H1 (cell line): ENCODE data around the gene MMP15. TPM values are rescaled to one million over a fixed set of nuclear protein-coding genes. Genes with fewer than 3 reads are reported as not detected.

Source experiments
- BCL11A ChIP-seq, 2 experiments: IDR thresholded peaks; one replicate each; pipeline ENCODE4 v1.6.1; 2011; ENCODE audit warnings: low read depth in 2 of 2, low read length in 2 of 2, mild to moderate bottlenecking in 2 of 2
- CTBP2 ChIP-seq: IDR thresholded peaks from 2 replicates; pipeline ENCODE4 v1.7.0; 2011; ENCODE audit warnings: borderline replicate concordance, mild to moderate bottlenecking, moderate library complexity, mixed read lengths, low read length; ENCODE audit not compliant: insufficient read depth, insufficient read length
- POLR2A ChIP-seq, 2 experiments: IDR thresholded peaks; 1 replicate in 1 of 2; 2 replicates in 1 of 2; pipeline ENCODE4 v1.6.1; 2011; ENCODE audit warnings: low read depth in 2 of 2, low read length in 2 of 2, mild to moderate bottlenecking in 2 of 2; ENCODE audit errors: control extremely low read depth in 1 of 2
- SRF ChIP-seq: IDR thresholded peaks from 2 replicates; pipeline ENCODE4 v1.6.1; 2011; ENCODE audit warnings: mild to moderate bottlenecking, low read depth, low read length, moderate library complexity
- ZNF274 ChIP-seq: IDR thresholded peaks from 2 replicates; pipeline ENCODE4 v1.7.0; 2012; ENCODE audit warnings: low read length, borderline replicate concordance; ENCODE audit errors: extremely low read depth
- polyA plus RNA-seq, 7 experiments: library from polyadenylated mRNA; depleted of rRNA in 3 of 7; stranded (reverse) in 5 of 7; unstranded in 2 of 7; fragments of >200 nt in 5 of 7; fragments of 200-250 nt in 2 of 7; gene quantifications; 1 replicate in 5 of 7; 2 replicates in 1 of 7; 4 replicates in 1 of 7; pipeline versions ENCODE4 v1.2.1 to v1.2.3, GENCODE V29; 2011 to 2013; ENCODE audit warnings: missing spikeins in 2 of 7, mixed read lengths in 2 of 7
- total RNA-seq: library from RNA; stranded (reverse); fragmentation: NEBNext Ultra II Directional; extraction: Animal tissue kit (Norgen Biotek cat#: 25700); gene quantifications from 2 replicates; pipeline ENCODE4 v1.2.1, GENCODE V29; 2021
- TF ChIP-seq, protein P1 (sequence below): IDR thresholded peaks from 2 replicates; pipeline ENCODE4 v1.6.1; 2012; ENCODE audit warnings: inconsistent platforms

The MMP15 gene
- total and polyA plus RNA-seq, 2 of the 8 experiments (the other 6 are each of a cell fraction or from before 2014, with no cell fraction given) = 38.5 to 42.2 TPM

DNA sequence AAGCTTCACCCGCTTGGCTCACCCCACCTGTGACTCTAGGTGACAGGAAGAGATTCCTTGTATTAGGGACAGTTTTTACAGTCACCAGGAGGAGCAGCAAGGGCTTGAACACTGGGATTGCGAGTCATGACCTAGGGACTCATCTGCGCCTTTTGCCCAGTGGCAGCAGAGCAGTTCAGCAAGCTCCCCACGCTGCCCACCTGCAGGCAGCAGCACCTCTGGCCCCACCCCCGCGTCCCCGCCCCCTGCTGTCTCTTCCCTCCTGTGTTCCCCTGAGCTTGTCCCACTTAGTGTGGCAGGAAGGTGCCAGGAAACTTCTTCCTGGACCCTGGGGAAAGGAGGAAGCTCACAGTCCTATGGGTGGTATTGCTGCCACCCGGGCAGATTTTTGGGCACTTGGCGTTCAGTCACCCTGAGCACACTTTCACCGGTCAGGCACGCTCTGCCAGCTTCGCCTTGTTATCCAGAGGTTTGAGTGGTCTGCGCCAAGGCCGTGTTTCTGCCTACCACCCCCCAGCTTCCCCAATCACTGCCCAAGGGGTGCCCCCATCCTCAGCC is 8.7 kb downstream of the MMP15 start (continued):
- no peak for TF ChIP-seq SRF
- no peak for TF ChIP-seq CTBP2
- TF ChIP-seq, protein P1, sequence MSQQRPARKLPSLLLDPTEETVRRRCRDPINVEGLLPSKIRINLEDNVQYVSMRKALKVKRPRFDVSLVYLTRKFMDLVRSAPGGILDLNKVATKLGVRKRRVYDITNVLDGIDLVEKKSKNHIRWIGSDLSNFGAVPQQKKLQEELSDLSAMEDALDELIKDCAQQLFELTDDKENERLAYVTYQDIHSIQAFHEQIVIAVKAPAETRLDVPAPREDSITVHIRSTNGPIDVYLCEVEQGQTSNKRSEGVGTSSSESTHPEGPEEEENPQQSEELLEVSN = no peak
- no peak for TF ChIP-seq BCL11A (IDR thresholded peaks at IDR 0.05; ENCODE audit: low read depth in 2 of 2, low read length in 2 of 2)
- TF ChIP-seq POLR2A (IDR thresholded peaks at IDR 0.05; ENCODE audit: control extremely low read depth in 1 of 2, low read depth in 2 of 2, low read length in 2 of 2) = no peak
- TF ChIP-seq ZNF274 = no peak
